Activated T-cell treated with anti-CD3 and anti-CD28 coated beads for 48 hours (primary cell): ENCODE results near the gene RPGRIP1L.
"Not testable (repeated sequence)": the region's sequence is repeated elsewhere in the genome, so short reads cannot be mapped to it uniquely, and the experiment has no call there.

Source experiments
- DNase-seq: peaks from one replicate; pipeline ENCODE4 v3.0.0-alpha.2; 2020; ENCODE audit warnings: low read depth

The RPGRIP1L gene

DNA sequence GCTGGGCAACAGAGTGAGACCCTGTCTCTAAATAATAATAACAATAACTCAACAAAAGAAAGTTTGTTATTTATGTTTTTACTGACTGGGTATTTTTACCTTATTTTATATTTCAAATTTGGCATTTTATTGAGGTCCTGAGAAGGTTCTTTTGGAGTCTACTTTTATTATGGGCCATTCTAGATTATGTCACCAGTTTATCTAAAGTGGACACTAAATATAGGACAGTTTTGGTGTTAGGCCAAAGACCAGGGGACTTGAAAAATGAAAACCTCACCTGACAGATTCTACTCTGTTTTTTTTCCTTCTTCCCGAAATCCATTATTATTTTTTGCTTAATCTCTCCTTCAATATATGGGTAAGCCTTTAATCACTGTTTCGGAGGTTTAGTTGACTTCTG, 8.4 kb upstream of the RPGRIP1L start:
- no peak for DNase-seq

DNA sequence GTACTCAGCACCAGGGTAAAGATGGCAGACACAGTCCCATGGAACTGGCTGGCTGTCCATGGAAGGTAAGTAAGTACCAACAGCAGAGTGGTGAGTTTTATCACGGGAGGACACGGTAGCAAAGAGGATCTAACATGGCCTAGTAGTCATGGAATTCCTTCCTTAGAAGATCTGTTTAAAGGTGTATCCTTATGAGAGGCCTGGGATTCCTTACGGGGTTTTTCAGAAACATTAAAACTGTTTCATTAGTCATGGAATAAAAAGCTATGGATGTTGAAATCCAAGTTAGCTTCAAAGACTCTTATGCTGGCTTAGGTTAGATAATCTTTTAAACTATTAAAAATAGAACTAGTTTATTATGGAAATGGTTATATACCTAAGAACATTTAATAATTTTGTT, 7.7 kb upstream of the RPGRIP1L start:
- no peak for DNase-seq

DNA sequence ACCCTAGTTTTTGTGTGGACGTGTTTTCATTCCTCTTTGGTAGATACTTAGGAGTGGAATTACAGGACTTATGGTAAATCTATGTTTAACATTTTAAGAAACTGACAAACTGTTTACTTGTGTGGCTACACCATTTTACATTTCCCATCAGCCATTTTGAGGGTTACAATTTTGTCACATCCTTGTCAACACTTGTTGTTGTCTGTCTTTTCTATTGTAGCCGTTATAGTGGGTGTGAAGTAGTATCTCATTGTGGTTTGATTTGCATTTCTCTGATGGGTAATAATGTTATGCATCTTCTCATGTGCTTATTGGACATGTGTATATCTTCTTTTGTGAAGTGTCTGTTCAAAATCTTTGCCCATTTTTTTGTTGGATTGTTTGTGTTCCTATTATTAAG, 4.8 kb upstream of the RPGRIP1L start:
- no peak for DNase-seq

DNA sequence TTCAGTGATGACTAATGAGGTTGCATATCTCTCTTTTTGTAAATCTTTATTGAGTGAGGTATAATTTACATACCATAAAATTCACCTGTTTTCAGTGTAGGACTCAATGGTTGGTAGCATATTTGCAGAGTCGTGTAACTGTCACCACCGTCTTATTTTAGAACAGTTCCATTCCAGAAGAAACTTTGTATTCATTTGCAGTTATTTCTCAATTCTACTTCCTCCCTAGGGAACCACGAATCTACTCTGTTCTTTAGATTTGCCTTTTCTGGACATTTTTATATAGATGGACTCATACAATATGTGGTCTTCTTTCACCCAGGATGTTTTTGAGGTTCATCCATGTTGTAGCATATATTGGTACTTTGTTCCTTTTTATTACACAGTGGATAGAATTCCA, 4.0 kb upstream of the RPGRIP1L start:
- no peak for DNase-seq

DNA sequence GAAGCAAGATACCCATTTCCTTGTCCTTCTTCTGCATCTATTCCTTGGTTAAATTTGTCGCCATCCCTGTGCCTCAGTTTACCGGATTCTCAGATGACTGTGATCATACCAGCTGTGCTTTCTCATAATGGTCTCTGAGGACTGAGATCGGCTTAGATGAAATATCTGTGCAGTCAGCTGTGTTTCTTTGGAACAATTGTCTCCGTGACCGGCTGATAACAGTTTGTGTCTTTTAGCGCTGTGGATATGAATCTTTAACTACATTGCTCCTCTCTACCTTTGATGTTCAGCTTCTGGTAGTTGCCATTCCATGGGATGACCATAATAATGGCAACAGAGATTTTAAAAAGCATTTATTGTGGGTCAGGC, 770 bp upstream of the RPGRIP1L start:
- DNase-seq = no peak

DNA sequence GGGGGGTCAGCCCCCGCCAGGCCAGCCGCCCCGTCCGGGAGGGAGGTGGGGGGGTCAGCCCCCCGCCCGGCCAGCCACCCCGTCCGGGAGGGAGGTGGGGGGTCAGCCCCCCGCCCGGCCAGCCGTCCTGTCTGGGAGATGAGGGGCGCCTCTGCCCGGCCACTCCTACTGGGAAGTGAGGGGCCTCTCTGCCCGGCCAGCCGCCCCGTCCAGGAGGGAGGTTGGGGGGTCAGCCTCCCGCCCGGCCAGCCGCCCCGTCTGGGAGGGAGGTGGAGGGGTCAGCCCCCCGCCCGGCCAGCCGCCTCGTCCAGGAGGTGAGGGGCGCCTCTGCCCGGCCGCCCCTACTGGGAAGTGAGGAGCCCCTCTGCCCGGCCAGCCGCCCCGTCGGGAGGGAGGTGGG, 5.4 kb downstream of the RPGRIP1L start:
- DNase-seq = not testable (repeated sequence)

DNA sequence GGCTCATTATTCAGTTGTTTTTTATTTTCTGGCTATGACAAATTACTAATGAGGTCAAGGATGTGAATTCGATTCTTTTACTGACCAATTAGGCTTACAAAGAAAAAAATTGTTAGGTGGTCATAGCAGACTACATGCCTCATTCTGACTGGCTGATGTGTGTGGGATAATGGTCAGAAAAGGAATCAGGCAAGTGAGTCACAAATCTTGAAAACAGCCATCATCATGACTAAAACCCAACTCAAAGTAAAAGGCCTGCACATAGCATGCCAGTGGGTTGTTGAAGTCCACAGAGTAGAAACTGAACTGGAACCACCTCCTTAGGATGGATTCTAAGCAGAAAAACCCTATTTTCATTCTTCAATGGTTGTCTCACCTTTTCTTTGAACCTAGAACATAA, 8.6 kb downstream of the RPGRIP1L start:
- DNase-seq = no peak

DNA sequence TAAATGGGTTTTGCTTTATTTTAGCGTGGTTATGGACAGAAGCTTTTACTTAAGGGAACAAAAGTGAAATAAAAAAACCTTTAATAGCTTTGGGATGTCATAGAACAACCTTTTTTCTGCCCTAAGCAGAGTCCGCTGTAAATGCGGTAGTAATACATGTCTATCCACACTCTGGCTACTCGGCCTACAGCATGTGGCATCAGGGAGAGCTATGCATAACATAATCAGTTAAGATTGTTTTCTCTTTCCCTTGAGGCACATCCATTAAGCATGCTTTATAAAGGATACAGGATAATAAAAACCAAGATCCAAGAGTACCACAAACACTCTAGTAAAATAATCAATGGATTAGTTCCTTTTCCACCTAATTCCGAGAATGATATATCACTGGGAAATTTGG, 10.3 kb downstream of the RPGRIP1L start:
- DNase-seq = no peak

DNA sequence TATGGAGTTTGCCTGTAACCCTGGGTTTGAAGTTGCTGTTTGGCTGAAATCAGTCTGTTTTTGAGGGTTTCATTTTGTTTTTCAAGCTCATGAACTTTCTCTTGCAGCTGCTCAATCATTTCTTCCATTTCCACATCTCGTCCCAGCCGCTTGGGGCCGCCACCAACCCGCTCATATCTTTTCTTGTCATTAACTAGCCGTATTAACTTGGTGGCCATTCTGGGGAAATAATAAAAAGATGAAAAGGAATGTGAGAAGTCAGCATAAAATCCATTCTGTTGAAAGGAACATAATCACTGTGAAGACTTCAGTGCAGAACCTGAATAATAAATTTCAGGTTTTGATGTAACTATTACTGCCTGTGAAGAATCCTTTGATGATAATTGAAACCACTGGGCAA, 11.5 kb downstream of the RPGRIP1L start:
- no peak for DNase-seq

DNA sequence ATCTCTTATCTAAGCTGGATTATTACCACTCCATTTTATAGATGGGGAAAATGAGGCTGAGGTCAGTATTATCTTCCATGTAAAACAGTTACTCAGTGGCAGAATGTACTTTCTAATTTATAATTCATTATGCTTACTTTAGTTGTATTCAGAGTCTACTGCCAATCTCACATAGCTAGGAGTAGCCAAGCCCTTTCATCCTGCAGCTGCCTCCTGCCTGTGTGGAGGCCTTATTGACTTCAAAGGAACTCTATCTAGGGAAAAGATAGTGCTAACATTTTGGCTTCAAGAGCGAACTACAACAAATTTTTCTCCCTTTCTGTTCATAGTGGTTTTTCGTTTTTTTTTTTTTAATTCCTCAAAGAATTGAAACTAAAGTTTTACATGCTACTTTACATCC, 12.9 kb downstream of the RPGRIP1L start:
- DNase-seq = no peak

DNA sequence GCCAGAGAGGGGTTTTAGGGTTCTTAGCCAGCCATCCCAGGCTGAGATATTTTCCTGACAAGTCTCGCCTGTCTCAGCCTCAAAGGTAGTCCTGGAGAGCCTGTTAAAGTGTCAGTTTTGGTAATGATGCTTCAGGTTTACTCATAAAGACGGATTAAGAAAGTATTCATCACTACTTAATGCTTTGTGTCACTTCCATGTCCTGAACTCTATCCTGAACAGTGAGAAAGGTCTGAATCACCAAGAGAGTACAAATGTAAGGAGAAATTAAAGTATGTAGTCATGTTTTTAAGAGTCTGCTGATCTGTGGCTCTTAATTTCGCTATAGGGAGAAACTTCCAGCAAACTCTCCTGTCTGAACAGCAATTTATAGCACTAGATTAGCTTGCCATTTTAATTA, 14.0 kb downstream of the RPGRIP1L start:
- no peak for DNase-seq

DNA sequence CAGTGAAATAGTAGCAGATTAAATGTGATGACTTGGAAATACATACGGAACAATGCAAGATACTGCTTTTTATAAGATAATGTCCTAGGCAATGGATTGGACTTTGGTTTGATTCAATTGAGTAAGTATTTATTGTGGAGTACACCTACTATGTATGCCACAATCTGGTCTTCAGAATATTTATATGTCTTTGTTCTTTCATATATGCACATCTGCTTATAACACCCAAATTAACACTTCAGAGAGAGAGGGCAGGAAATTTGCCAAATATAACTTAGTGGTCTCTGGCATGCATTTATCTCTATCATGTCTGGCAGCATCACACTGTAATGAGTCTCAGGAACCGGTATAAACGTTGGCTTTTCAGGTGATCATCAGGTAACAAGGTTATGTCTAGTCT, 16.9 kb downstream of the RPGRIP1L start:
- no peak for DNase-seq

DNA sequence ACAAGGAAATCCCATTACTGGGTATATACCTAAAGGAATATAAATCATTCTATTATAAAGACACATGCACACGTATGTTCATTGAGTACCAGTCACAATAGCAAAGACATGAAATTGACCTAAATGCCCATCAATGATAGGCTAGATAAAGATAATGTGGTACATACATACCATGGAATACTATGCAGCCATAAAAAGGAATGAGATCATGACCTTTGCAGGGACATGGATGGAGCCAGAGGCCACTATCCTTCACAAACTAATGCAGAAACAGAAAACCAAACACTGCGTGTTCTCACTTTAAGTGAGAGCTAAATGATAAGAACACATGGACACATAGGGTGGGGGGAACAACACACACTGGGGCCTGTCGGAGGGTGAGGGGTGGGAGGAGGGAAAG, 18.3 kb downstream of the RPGRIP1L start:
- not testable (repeated sequence) for DNase-seq

DNA sequence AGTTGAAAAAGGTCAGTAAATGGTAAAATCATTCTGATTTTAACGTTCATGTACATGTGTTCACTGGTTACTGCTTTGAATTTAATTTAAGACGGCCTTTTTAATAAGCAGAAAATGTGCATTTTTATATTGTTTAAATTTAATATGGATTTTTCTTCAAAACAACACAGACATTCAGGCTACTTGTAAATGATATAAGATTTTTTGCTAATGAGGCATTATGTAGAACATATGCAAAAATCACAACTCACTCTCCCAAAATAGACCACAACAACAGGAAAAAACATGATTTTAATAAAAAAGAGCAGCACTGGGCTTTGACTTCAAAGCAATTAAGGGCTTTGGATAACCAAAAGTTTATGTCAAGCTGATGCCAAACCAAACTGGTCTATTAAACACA, 22.3 kb downstream of the RPGRIP1L start:
- DNase-seq = no peak

DNA sequence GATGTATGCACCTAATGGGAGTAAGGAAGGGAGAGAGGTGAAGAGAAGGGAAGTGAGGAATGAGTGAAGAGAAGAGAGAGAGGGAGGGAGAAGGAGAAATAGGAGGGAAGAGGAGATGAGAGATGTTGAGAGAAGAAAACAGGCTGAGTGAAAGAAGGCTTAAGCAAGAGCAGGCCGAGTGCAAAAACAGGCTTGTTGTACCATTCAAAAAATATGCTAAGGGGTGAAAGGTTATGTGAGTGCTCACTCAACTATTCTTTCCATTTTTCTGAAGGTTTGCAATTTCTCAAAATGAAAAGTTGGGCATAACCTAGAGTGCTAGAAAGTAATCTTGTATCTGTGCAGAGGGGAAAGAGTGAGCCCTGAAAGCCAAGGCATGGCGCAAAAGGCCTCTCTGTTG, 22.9 kb downstream of the RPGRIP1L start:
- no peak for DNase-seq

DNA sequence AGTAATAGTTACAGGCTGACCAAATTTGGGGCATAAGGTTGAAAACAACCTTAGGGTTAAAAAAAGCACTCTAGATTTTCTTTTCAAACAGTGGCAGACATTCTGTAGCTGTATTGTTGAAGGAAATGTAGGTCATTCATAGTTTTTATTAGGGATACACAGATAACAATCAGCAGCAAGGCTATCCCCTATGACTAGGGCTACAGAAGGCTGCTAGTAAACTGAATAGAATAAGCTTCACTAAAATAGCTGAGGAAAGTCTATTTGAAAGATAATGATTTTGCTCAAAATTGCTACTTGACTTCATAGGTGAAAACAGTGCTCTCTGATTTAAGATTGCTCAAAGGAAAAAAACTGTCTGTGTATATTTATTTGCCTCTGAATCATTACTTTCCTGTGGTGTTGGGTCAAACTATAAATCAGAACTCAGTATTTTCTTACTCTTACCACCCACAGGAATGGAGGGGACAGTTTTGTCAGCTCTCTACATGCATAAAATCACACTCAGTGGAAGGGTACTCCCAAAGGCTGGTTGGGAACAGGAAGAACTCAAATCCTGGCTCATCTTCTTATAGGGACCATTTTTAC, 24.8 kb downstream of the RPGRIP1L start:
- DNase-seq = no peak

DNA sequence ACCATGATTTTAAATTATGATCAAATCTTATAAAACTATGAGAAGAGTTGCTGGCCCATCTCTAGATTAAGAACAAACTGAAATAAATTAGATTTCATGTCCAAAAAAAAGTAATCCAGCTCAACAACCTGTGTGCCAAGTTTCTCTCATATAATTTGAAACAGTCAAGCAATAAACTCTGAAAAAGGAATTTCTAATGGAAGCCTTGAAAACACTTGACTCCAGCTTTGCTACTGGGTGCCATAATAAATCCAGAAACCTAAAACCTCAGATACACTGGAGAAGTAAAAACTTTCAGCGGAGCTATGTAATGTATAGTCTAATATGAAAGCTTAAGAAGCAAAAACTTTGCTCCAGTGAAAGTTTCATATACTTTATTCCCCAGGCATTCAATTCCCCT, 25.5 kb downstream of the RPGRIP1L start:
- DNase-seq = no peak

DNA sequence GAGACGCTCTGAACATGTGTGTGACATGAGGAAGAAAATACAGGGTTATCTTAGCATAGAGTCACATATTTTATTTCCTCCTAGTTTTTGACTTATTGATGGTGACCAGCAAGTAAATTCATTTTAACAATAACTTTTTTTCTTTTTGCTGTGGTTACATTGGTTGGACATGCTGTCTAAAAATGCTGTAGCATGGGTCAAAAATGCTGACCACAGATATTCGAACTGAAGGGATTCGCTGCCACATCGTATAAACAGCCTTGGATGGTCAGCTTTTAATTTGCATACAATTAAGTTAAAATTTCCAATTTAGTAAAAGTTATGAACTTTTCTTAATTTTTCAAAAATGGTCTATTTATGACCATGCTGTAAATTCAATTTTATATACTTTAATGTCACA, 30.5 kb downstream of the RPGRIP1L start:
- no peak for DNase-seq

DNA sequence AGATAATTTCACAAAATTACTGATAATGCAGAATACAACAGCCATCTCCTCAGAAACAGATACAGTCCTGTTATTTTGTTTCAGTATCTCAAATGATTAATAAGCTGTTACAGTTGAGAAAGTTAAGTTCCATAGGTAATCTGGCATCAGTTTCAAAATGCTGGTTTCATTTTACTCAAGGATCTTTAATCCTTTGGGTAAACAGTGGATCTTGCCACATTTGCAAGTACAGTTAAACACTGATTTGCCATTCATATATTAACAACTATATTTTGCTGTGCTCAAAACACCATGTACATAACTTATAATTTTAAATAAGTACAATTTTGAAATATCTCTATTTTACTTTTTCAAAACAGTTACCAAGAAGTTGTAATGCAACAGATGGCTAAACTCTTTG, 31.2 kb downstream of the RPGRIP1L start:
- no peak for DNase-seq

DNA sequence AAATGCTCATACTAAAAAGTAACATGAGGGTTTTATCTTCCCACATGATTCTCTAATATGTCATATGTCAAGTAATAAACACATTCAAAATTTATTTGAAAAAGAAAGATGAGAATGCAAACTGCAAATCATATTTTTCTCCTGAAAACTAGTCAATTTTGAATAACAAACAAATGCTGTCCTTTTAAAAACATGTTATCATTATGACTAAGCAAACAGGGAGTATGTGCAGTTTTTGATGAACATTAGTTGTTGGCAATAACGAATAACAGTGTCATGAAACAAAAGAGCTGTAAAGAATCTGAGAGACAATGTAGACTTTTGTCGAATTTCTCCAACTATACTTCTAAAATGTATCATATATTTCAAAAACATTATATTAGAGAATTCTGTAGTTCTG, 34.8 kb downstream of the RPGRIP1L start:
- DNase-seq = no peak

DNA sequence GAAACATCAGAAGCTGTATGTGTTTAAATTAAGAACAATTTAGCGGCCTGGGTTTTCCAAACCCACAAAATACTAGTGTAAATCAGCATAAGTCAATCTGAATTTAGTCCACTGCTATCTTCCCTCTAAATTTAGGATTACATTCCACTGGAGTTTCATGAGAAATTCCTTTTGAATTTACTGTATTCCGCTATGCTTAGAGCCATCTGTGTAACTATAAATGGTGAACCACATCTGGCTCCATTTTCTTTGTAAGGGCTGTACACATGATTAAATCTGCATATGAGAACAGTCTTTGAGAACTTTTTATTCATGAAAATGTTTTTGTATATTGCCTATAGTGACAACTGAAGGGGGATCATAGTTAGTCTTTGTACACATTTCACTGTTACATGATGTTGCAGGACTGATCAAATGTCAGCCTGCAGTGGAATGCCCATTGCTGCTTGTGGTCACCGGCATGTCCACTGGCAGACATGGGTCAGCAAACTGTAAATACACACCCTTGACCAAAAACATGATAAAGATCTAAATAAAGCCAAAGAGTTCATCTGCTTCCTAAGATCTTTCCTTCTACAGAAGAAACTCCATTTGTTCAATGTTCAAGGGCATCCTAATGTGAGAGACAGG, 36.8 kb downstream of the RPGRIP1L start:
- DNase-seq = no peak

DNA sequence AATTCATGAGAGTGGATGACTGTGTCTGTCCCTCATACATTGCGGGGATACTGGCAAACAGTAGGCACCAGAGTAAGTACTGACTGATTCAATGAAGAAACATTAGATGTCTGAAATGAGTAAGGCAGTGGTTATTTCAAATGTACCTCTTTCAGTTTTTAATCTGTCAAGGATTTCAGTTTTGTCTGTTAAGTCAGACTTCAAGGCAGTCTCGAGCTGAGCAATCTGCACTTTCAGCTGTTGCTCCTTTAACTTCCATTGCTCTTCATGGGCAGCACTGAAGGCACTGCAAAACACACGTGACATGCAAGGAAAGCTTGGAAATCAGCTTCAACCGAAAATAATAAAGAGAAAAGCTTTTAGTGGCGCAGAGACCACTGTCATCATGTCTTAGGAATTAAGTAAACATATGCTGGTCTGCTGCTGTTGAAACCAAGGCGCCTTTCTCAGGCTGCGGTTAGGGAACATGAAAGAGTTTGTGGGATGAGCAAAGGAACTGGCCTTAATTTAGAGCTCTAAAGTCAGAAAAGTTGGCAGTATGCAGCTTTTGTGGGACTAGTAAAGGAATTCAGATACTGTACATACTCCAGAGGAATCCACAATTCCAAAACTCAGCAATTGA, 38.8 kb downstream of the RPGRIP1L start:
- DNase-seq = peak; percentile 4

DNA sequence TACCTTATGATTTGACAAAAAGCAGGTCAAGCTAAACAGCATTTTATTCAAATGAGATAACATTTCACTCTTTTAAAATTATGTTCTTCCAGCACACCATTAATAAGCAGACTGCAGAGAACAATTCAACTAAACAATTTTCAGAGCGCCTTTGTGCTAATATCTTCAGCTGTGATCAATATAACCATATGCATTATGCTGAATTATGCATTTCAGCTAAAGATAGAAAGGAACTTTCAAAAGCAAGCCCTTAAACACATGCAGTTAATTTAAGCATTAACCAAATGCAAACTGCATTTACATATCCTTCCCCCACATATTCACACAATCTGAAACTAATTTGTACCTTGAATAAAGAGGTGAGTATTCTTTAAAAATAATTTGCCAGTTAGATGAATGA, 41.6 kb downstream of the RPGRIP1L start:
- no peak for DNase-seq

DNA sequence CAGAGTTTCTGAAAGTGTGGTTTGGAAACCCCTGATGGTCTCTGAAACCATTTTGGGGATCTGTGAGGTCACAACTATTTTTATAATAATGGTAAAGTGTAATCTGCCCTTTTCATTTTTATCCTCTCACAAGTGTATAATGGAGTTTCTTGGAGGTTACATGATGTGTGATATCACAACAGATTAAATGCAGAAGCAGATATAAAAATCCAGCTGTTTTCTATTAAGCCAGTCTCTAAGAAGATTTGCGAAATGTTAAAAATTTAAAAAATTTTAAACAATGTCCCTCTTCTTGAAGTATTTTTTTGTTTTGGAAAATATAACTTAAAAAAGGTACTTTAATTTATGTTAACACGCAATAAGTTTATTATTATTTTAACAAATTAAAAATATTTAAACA, 48.7 kb downstream of the RPGRIP1L start:
- no peak for DNase-seq
